ENCODE results near the gene TMEM18.

Gene TMEM18

DNA sequence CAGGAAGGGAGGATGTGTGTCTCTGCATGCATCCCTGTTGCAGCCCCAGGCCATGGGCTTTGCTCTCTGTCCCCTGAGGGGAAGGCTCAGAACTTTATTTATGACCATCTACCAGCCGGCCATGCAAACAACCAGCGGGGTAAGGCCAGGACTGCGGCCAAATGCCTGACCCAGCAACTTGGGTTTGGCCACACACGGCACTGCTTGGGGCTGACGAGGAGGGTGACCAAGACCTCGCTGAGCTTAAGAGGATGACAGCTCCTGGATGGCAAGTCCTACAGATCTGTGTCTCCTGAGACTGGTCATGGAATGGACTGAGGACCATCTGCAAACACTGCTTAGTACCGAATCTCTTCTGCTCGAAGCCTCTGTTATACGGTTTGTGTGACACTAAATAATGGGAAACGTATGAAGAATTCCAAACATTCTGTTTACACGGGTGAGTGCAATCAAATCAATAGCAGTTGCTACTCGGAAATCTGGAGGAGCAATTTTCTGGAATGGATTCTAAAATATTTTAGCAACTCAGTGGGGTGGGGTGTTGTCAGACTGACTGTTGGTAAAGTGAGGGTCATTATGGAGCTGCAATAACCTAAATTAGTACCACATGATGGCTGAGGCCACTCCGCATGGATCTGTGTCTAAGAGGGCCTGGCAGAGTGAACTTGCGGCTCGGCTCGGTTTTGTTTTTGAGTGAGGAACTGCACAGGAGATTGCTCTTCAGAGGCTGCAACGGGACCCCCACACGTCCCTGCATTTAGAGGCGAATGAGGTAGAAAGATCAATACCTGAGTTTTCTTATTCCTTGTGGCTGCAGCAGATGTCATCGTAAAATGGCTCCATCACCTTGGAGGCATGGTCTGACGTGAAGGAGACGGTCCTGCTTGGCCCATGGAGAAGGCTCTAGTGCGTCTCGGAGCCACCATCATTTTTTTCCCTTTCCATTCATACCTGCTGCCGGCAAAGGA is 26.6 kb downstream of the TMEM18 start:
- no peak for DNase-seq
- H2AFZ ChIP-seq (ENCODE audit: low read depth, low read length), result no peak overlapping the region

DNA sequence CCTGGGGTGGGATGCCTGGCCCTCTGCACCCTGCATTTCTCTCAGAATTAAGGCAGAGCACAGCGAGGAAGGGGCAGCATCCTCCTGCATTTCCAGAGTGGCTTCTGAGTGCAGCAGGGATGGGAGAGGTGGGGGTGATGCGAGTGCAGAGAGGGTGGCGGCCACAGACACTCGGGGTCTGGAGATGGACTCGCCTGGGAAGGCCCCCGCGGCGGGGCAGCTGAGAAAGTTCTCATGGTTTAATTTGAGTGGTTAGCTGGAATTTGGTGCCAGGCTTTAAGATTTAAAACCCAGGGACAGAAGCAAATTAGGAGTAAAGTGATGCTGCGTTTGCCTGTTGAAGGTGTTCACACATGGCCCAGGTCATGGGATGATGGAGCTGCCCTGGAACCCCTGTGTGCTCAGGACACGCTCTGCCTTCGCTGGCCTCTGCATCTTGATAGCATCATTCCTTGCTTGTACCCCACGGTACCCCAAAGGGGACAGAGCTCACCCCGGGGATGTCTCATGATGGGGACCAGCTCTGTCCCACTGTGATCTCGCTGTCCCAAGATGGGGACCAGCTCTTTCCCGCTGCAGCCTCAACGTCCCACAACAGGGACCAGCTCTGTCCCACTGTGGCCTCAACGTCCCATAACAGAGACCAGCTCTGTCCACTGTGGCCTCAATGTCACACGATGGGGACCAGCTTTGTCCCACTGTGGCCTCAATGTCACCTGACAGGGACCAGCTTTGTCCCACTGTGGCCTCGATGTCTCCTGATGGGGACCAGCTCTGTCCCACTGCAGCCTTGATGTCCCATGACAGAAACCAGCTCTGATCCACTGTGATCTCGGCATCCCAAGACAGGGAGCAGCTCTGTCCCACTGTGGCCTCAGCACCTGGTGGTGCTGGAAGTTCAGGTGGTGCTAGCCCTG is 27.5 kb downstream of the TMEM18 start:
- H4K91ac ChIP-seq (ENCODE audit: low read length), result no peak overlapping the region

More for the DNA sequence above, 26.6 kb downstream of the TMEM18 start:
- no peaks in the 10 kb centered on the region for H3K9me3 ChIP-seq (ENCODE audit: control insufficient read depth, low read length)
- no peak overlapping the region for H3K14ac ChIP-seq (ENCODE audit: low read length in 2 of 2)
- no peak overlapping the region for H3K18ac ChIP-seq (ENCODE audit: low read depth in 1 of 2, low read length in 2 of 2)
- H3K4me1 ChIP-seq (ENCODE audit: control insufficient read depth, insufficient read depth, low read depth, low read length), result peaks cover 19% of the 10 kb centered on the region
- no peak overlapping the region for H3K4me2 ChIP-seq (ENCODE audit: low read length, poor library complexity, severe bottlenecking)
- H3K27ac ChIP-seq (ENCODE audit: low read length, poor library complexity, severe bottlenecking), result no peak overlapping the region
- H4K91ac ChIP-seq (ENCODE audit: low read length), result no peak overlapping the region
- H3K23ac ChIP-seq (ENCODE audit: low read length in 2 of 2), result no peak overlapping the region
- H2BK12ac ChIP-seq (ENCODE audit: low read length in 2 of 2), result no peak overlapping the region
- no peaks in the 10 kb centered on the region for H3K79me1 ChIP-seq (replicated peaks; ENCODE audit: low read length, poor library complexity, severe bottlenecking)
- no peak overlapping the region for H2BK120ac ChIP-seq (ENCODE audit: low read depth, low read length)
- no peak overlapping the region for H3K4me3 ChIP-seq (ENCODE audit: insufficient read depth in 1 of 2, low read depth in 1 of 2, low read length in 2 of 2)
- H2BK15ac ChIP-seq (ENCODE audit: low read depth, poor library complexity, severe bottlenecking), result no peak overlapping the region
- H3K27me3 ChIP-seq (ENCODE audit: control insufficient read depth in 1 of 2, insufficient read depth in 1 of 2, low read length in 2 of 2), result peaks cover 0 to 25% of the 10 kb centered on the region in 2 experiments
- H3K9ac ChIP-seq (ENCODE audit: low read length), result no peak overlapping the region
- no peaks in the 10 kb centered on the region for H3K36me3 ChIP-seq (ENCODE audit: control insufficient read depth in 1 of 2, insufficient read depth in 2 of 2, low read depth in 1 of 2, low read length in 2 of 2)
- H4K8ac ChIP-seq (ENCODE audit: low read length), result no peak overlapping the region
- WGBS, result 84% methylated on average over 22 of the region's 25 CpGs
- H3K4ac ChIP-seq (ENCODE audit: low read depth in 1 of 2, low read length in 2 of 2), result no peak overlapping the region
- no peak overlapping the region for H2BK5ac ChIP-seq (ENCODE audit: low read depth, low read length, poor library complexity, severe bottlenecking)
- no peak overlapping the region for H2AK5ac ChIP-seq (ENCODE audit: low read length, severe bottlenecking)

DNA sequence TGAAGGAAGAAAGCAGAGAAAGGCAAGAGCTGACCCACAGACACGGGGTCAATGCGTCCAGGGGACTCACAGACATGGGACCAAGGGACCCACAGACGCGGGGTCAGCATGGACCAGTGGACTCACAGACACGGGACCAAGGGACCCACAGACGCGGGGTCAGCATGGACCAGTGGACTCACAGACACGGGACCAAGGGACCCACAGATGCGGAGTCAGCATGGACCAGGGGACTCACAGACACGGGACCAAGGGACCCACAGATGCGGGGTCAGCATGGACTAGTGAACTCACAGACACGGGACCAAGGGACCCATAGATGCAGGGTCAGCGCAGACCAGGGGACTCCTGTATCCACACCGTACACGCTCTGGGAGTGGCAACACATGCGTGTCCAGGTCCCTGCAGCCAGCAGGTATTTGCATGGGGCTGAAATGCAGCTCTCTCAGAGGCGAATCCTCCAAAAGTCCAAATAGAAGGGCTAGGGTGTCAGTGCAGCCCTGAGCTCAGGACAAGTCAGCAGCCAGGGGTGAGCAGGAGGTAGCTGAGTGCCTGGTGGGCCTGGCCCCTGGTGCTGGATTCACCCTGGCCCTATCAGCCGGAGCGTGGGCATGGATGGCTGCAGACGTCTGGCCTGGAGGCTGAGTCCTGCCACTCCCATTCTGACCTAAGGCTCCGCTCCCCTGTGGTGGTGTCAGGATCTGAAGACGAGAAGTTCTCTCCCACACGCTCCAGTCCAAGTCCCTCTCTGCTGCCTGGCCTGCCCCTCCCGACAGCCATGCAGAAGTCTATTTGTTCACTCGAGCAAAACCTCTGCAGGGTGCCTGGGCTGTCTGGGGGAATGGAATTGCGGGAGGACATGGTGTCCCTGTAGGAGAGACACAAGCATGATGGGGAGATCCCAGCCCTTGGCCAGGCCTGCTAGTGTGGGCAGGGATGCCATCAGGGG is 28.5 kb downstream of the TMEM18 start:
- H3K9ac ChIP-seq (ENCODE audit: low read length), result no peak overlapping the region
- H2BK12ac ChIP-seq (ENCODE audit: low read length in 2 of 2), result no peak overlapping the region
- H3K4me2 ChIP-seq (ENCODE audit: low read length, poor library complexity, severe bottlenecking), result no peak overlapping the region
- H3K4me1 ChIP-seq (ENCODE audit: control insufficient read depth, insufficient read depth, low read depth, low read length), result peaks cover 17% of the 10 kb centered on the region
- H3K27ac ChIP-seq (ENCODE audit: low read length, poor library complexity, severe bottlenecking), result no peak overlapping the region
- H3K4ac ChIP-seq (ENCODE audit: low read depth in 1 of 2, low read length in 2 of 2), result no peak overlapping the region
- H3K18ac ChIP-seq (ENCODE audit: low read depth in 1 of 2, low read length in 2 of 2), result no peak overlapping the region
- H4K91ac ChIP-seq (ENCODE audit: low read length), result no peak overlapping the region
- H3K27me3 ChIP-seq (ENCODE audit: control insufficient read depth in 1 of 2, insufficient read depth in 1 of 2, low read length in 2 of 2), result peaks cover 8 to 32% of the 10 kb centered on the region in 2 experiments
- H3K23ac ChIP-seq (ENCODE audit: low read length in 2 of 2), result no peak overlapping the region
- H3K4me3 ChIP-seq (ENCODE audit: insufficient read depth in 1 of 2, low read depth in 1 of 2, low read length in 2 of 2), result no peak overlapping the region
- H2AK5ac ChIP-seq (ENCODE audit: low read length, severe bottlenecking), result no peak overlapping the region
- no peaks in the 10 kb centered on the region for H3K9me3 ChIP-seq (ENCODE audit: control insufficient read depth, low read length)
- H2BK5ac ChIP-seq (ENCODE audit: low read depth, low read length, poor library complexity, severe bottlenecking), result no peak overlapping the region
- H2BK120ac ChIP-seq (ENCODE audit: low read depth, low read length), result no peak overlapping the region
- no peak overlapping the region for H4K8ac ChIP-seq (ENCODE audit: low read length)
- no peak overlapping the region for H2AFZ ChIP-seq (ENCODE audit: low read depth, low read length)
- H3K14ac ChIP-seq (ENCODE audit: low read length in 2 of 2), result no peak overlapping the region
- no peaks in the 10 kb centered on the region for H3K36me3 ChIP-seq (ENCODE audit: control insufficient read depth in 1 of 2, insufficient read depth in 2 of 2, low read depth in 1 of 2, low read length in 2 of 2)
- no peak for DNase-seq
- H2BK15ac ChIP-seq (ENCODE audit: low read depth, poor library complexity, severe bottlenecking), result no peak overlapping the region
- whole genome bisulfite sequencing, result 88% methylated on average over 26 of the region's 26 CpGs
- H3K79me1 ChIP-seq (replicated peaks; ENCODE audit: low read length, poor library complexity, severe bottlenecking), result no peaks in the 10 kb centered on the region

More for the DNA sequence above, 27.5 kb downstream of the TMEM18 start:
- Histone ChIP-seq H2BK12ac (ENCODE audit: low read length in 2 of 2) (no peak overlapping the region), H2BK15ac (ENCODE audit: low read depth, poor library complexity, severe bottlenecking) (no peak overlapping the region), H3K9me3 (ENCODE audit: control insufficient read depth, low read length) (no peaks in the 10 kb centered on the region), H2AFZ (ENCODE audit: low read depth, low read length) (no peak overlapping the region), H4K8ac (ENCODE audit: low read length) (no peak overlapping the region), H3K4ac (ENCODE audit: low read depth in 1 of 2, low read length in 2 of 2) (no peak overlapping the region), H2AK5ac (ENCODE audit: low read length, severe bottlenecking) (no peak overlapping the region), H3K36me3 (ENCODE audit: control insufficient read depth in 1 of 2, insufficient read depth in 2 of 2, low read depth in 1 of 2, low read length in 2 of 2) (no peaks in the 10 kb centered on the region), H3K14ac (ENCODE audit: low read length in 2 of 2) (no peak overlapping the region), H3K18ac (ENCODE audit: low read depth in 1 of 2, low read length in 2 of 2) (no peak overlapping the region), H3K4me2 (ENCODE audit: low read length, poor library complexity, severe bottlenecking) (no peak overlapping the region), H3K79me1 (replicated peaks; ENCODE audit: low read length, poor library complexity, severe bottlenecking) (no peaks in the 10 kb centered on the region), H3K4me3 (ENCODE audit: insufficient read depth in 1 of 2, low read depth in 1 of 2, low read length in 2 of 2) (no peak overlapping the region), H3K27ac (ENCODE audit: low read length, poor library complexity, severe bottlenecking) (no peak overlapping the region), H3K23ac (ENCODE audit: low read length in 2 of 2) (no peak overlapping the region), H3K4me1 (ENCODE audit: control insufficient read depth, insufficient read depth, low read depth, low read length) (peaks cover 17% of the 10 kb centered on the region), H2BK120ac (ENCODE audit: low read depth, low read length) (no peak overlapping the region), H3K9ac (ENCODE audit: low read length) (no peak overlapping the region), H3K27me3 (ENCODE audit: control insufficient read depth in 1 of 2, insufficient read depth in 1 of 2, low read length in 2 of 2) (peaks cover 4 to 30% of the 10 kb centered on the region in 2 experiments), H2BK5ac (ENCODE audit: low read depth, low read length, poor library complexity, severe bottlenecking) (no peak overlapping the region)
- 90% methylated on average over 20 of the region's 20 CpGs for WGBS
- no peak for DNase-seq

Measured in mesenchymal stem cell (in vitro differentiated cells and primary cell).